ENCODE results near the gene SLC45A1.

The SLC45A1 gene

DNA sequence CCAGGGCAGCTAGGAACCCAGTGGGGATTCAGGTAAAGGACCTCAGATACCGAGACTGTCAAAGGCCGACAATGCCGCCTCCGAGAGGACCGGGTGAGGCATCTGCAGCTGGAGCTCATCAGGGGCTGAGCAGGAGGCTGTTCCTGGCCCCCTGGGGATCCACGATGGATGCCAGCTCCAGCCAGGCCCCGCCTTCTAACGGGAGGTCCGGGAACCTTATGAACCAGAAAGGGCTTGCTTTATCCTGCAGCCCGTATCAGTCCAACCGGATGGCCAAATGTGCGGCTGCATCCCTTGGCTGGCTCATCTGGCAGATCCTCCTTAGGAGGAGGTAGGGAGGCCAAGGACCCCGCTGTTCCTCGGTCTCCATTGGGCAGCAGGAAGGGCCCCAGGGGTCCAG lies 32.0 kb downstream of the SLC45A1 start:
- TF ChIP-seq, protein P1, sequence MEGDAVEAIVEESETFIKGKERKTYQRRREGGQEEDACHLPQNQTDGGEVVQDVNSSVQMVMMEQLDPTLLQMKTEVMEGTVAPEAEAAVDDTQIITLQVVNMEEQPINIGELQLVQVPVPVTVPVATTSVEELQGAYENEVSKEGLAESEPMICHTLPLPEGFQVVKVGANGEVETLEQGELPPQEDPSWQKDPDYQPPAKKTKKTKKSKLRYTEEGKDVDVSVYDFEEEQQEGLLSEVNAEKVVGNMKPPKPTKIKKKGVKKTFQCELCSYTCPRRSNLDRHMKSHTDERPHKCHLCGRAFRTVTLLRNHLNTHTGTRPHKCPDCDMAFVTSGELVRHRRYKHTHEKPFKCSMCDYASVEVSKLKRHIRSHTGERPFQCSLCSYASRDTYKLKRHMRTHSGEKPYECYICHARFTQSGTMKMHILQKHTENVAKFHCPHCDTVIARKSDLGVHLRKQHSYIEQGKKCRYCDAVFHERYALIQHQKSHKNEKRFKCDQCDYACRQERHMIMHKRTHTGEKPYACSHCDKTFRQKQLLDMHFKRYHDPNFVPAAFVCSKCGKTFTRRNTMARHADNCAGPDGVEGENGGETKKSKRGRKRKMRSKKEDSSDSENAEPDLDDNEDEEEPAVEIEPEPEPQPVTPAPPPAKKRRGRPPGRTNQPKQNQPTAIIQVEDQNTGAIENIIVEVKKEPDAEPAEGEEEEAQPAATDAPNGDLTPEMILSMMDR (IDR thresholded peaks at IDR 0.05; ENCODE audit: borderline replicate concordance, control extremely low read depth, extremely low read depth, insufficient read depth, missing control alignments), result no peak
- no peak for DNase-seq (ENCODE audit: low spot score)
- in situ Hi-C loops (cut with MboI; ENCODE audit: low sequenced_read_pairs, unreplicated experiment), result no loop called here

DNA sequence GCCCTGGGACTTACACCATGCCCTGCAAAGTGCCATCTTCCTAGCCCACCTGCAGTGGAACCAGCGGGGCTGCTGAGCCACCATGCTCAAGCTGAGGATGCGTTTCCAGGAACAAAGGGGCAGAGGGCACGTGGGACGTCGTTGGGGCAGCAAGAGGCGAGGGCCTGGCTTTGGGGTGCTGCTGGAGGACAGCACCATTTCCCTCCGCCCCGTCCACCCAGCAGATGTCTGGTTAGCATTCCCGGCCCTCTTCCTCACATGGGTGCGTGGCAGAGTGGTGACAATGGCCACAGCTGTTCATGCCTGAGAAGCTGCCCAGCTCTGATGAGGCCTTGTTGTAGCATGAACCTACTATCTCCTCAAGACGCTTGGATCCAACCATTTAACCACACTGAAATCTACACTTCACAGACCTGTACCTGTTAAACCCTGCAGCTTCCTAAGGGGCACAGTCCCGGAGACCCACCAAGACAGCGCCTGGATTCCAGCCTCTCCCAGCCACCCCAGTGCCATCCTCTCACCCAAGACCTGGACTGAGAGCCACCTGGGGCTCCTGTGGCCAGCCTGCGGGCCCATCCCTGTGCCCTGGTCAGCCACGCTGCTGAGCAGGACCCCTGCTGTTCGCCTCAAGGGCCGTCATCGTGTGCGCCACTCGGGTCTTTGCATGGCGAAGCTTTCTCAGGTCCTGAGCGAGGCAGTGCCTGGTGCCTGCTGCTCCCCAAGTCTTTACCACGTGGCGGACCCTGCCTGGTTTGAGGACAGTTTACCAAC lies 33.2 kb downstream of the SLC45A1 start:
- no peak for DNase-seq (ENCODE audit: low spot score)
- in situ Hi-C loops (cut with MboI; ENCODE audit: low sequenced_read_pairs, unreplicated experiment), result no loop called here
- TF ChIP-seq, protein P1 (IDR thresholded peaks at IDR 0.05; ENCODE audit: borderline replicate concordance, control extremely low read depth, extremely low read depth, insufficient read depth, missing control alignments), result no peak

DNA sequence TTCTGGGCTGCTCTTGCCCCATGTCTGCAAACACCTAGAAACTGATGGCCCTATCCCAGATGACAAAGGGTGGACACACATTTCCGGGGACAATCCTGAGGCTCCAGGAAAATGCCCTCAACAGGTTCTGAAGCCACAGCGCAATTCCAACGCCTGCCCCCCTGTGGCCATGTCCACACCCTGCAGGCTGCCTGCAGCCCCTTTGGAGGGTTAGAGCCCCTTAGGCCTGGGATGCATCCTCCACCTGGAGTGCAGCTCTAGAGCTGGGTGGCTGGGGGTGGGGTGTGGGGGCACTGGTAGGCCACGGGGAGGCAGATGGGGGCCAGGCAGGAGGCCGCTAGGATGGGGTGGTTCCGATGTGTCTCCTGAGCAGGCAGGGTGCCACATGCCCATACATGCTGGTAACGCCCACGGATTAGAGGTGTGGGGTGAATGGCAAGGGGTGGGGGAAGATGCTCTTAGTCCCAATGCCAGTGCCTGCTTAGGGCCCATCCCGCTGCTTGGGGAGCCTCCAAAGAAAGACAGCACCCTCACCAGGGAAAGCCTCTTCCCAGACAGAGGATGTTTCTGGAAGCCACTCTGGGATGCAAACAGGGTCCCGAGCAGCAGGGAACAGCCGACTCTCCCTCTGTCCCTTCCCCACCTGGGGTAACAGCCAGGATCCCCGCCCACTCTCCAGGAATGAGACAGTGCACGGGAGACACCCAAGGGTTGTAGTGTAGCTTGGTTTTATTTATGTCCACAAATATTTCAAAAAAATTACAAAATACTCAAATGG lies 34.0 kb downstream of the SLC45A1 start:
- TF ChIP-seq, protein P1 (IDR thresholded peaks at IDR 0.05; ENCODE audit: borderline replicate concordance, control extremely low read depth, extremely low read depth, insufficient read depth, missing control alignments), result peak; percentile 15
- in situ Hi-C loops (cut with MboI; ENCODE audit: low sequenced_read_pairs, unreplicated experiment), result no loop called here
- no peak for DNase-seq (ENCODE audit: low spot score)

DNA sequence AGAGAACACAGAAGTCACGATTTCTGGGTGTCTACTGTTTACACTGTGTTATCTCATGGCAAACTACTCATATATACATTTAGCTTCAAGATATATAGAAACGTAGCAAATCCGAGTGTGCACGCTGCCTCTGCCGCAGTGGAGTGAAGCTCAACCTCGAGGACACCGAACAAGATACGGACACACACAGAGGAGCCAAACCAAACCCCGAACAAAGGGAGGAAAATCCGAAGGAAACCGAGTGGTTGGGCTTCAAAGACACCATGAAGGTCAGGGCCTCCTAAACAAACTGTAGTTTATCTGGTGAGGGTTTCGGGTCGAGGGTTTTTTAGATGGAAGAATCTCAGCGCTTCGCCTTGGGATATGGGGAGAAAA lies 34.5 kb downstream of the SLC45A1 start:
- in situ Hi-C loops (cut with MboI; ENCODE audit: low sequenced_read_pairs, unreplicated experiment), result no loop called here
- TF ChIP-seq, protein P1 (IDR thresholded peaks at IDR 0.05; ENCODE audit: borderline replicate concordance, control extremely low read depth, extremely low read depth, insufficient read depth, missing control alignments), result no peak
- no peak for DNase-seq (ENCODE audit: low spot score)

DNA sequence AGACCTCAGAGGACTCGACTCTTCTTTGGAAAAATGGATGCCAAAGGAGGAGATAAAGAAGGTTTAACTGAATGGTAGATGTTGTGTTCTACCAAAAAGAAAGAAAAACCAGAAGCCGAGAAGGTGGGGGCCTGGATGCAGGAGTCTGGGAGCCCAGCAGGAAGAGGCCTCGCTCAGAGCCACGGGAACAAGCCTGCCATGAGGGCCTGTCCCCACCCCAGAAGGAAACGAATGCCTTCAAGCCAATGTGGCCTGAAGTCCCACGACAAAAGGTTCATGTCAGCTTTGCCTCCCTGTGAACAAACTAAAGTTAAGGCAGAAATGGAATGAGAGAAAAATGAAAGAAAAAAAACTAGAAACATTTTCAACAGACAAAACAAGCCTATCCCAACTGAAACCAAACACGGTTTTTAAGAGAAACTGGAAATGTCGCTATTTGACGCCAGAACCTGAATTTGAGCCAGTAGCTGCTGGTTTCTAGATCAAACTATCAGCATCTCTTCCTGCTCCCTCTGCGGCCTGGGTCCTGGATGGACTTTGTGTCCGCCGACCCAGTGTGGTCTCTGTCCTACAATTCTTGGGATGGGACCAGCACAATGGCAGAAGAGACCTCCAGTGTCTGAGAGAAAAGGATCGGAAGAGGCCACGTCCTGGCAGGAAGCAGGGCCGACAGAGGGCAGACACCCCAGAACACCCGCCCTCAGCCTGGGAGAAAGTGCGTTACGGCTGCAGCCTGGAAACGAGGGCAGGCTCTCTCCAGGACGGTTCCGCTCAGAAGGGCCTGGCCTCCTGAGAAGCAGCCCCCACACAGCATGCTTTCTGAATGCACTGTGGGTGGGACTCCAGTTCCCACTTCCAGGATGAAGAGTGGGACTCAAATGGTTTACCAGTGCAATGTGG lies 35.2 kb downstream of the SLC45A1 start:
- in situ Hi-C loops (cut with MboI; ENCODE audit: low sequenced_read_pairs, unreplicated experiment), result no loop called here

More for the DNA sequence above, 35.2 kb downstream of the SLC45A1 start:
- no peak for DNase-seq (ENCODE audit: low spot score)
- TF ChIP-seq, protein P1 (IDR thresholded peaks at IDR 0.05; ENCODE audit: borderline replicate concordance, control extremely low read depth, extremely low read depth, insufficient read depth, missing control alignments), result no peak

All from GM13976 (cell line).